ENCODE measurements around the gene SLX9. TPM values are rescaled to one million over a fixed set of nuclear protein-coding genes. Genes with fewer than 3 reads are reported as not detected.

Gene SLX9
- total RNA-seq, 1 experiment from 2014 or later = 80.1 TPM

GRCh38 chr21:44977616-44978340, 37.9 kb downstream of the SLX9 start:
- no peak for TF ChIP-seq EZH2phosphoT487 (IDR thresholded peaks at IDR 0.05; ENCODE audit: borderline replicate concordance, low read length)
- TF ChIP-seq, protein P1, sequence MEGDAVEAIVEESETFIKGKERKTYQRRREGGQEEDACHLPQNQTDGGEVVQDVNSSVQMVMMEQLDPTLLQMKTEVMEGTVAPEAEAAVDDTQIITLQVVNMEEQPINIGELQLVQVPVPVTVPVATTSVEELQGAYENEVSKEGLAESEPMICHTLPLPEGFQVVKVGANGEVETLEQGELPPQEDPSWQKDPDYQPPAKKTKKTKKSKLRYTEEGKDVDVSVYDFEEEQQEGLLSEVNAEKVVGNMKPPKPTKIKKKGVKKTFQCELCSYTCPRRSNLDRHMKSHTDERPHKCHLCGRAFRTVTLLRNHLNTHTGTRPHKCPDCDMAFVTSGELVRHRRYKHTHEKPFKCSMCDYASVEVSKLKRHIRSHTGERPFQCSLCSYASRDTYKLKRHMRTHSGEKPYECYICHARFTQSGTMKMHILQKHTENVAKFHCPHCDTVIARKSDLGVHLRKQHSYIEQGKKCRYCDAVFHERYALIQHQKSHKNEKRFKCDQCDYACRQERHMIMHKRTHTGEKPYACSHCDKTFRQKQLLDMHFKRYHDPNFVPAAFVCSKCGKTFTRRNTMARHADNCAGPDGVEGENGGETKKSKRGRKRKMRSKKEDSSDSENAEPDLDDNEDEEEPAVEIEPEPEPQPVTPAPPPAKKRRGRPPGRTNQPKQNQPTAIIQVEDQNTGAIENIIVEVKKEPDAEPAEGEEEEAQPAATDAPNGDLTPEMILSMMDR (conservative IDR thresholded peaks at IDR 0.05; ENCODE audit: low read depth, low read length) = no peak
- no peak for TF ChIP-seq EZH2 (IDR thresholded peaks at IDR 0.05; ENCODE audit: low read length, unreplicated experiment)
- H3K27me3 ChIP-seq (ENCODE audit: low read length) = no peaks in the 10 kb centered on the region
- H3K4me1 ChIP-seq (ENCODE audit: insufficient read depth, low read length) = peaks cover 4% of the 10 kb centered on the region; the same call in 1 of the 2 replicates
- peaks cover 2% of the 10 kb centered on the region for H3F3A ChIP-seq (ENCODE audit: low read length, unreplicated experiment)
- H3K27ac ChIP-seq (ENCODE audit: low read length) = no peak overlapping the region
- BruUV-seq (replicated peaks) = no TSS peak
- H3K4me3 ChIP-seq (ENCODE audit: low read length) = no peak overlapping the region
- H3K9me2 ChIP-seq (replicated peaks; ENCODE audit: low read length) = no peaks in the 10 kb centered on the region
- ChIA-PET CTCF (no interaction called here), POLR2A (ENCODE audit: unreplicated experiment) (no interaction called here)
- no peaks in the 10 kb centered on the region; the same call in 1 of the 2 replicates for H3K36me3 ChIP-seq (ENCODE audit: low read depth, low read length)
- no peak overlapping the region for H3K9ac ChIP-seq (ENCODE audit: low read length)
- H3K79me2 ChIP-seq (ENCODE audit: low read length) = no peaks in the 10 kb centered on the region
- no peak for DNase-seq
- no peaks in the 10 kb centered on the region for H3K9me3 ChIP-seq (ENCODE audit: low read length)
- no peak for ATAC-seq
- H3K4me2 ChIP-seq (ENCODE audit: low read length) = no peak overlapping the region
- H2AFZ ChIP-seq (ENCODE audit: low read length) = no peak overlapping the region
- H4K20me1 ChIP-seq (ENCODE audit: low read length) = no peaks in the 10 kb centered on the region
- intact Hi-C loops (cut with micrococcal nuclease) = no loop called here

GRCh38 chr21:44979687-44980561, 40.1 kb downstream of the SLX9 start:
- no peak for DNase-seq
- intact Hi-C loops (cut with micrococcal nuclease) = no loop called here
- H3K4me1 ChIP-seq (ENCODE audit: insufficient read depth, low read length) = peaks cover 5% of the 10 kb centered on the region; the same call in 1 of the 2 replicates
- H3K36me3 ChIP-seq (ENCODE audit: low read depth, low read length) = no peaks in the 10 kb centered on the region; the same call in 1 of the 2 replicates
- no peaks in the 10 kb centered on the region for H3K27me3 ChIP-seq (ENCODE audit: low read length)
- ATAC-seq = no peak
- no peak overlapping the region for H3K27ac ChIP-seq (ENCODE audit: low read length)
- H3K4me2 ChIP-seq (ENCODE audit: low read length) = no peak overlapping the region
- no peak overlapping the region for H3K9ac ChIP-seq (ENCODE audit: low read length)
- H4K20me1 ChIP-seq (ENCODE audit: low read length) = no peaks in the 10 kb centered on the region
- H3K9me2 ChIP-seq (replicated peaks; ENCODE audit: low read length) = no peaks in the 10 kb centered on the region
- no peak overlapping the region for H3K4me3 ChIP-seq (ENCODE audit: low read length)
- ChIA-PET CTCF (no interaction called here), POLR2A (ENCODE audit: unreplicated experiment) (no interaction called here)
- TF ChIP-seq, protein P1 (conservative IDR thresholded peaks at IDR 0.05; ENCODE audit: low read depth, low read length) = no peak
- peaks cover 2% of the 10 kb centered on the region for H3F3A ChIP-seq (ENCODE audit: low read length, unreplicated experiment)
- no TSS peak for BruUV-seq (replicated peaks)
- H3K79me2 ChIP-seq (ENCODE audit: low read length) = no peaks in the 10 kb centered on the region
- H3K9me3 ChIP-seq (ENCODE audit: low read length) = no peaks in the 10 kb centered on the region
- no peak overlapping the region for H2AFZ ChIP-seq (ENCODE audit: low read length)
